Activated CD8-positive, alpha-beta memory T cell treated with anti-CD3 and anti-CD28 coated beads for 36 hours (primary cell): ENCODE results near the gene ADGRD2. TPM values are rescaled to one million over a fixed set of nuclear protein-coding genes. Genes with fewer than 3 reads are reported as not detected.

ENCODE experiments used
- CTCF ChIA-PET: fragments of 350-600 bp; sonication (Branson Sonifier 250); formaldehyde crosslinking; loops from one replicate; lab custom pipeline; 2021; ENCODE audit warnings: antibody characterized with exemption; lab: Charles Lee
- POLR2A ChIA-PET: fragments of 350-600 bp; sonication (Branson Sonifier 250); formaldehyde crosslinking; loops from one replicate; lab custom pipeline; 2021; ENCODE audit warnings: antibody characterized with exemption; lab: Charles Lee
- total RNA-seq, 2 experiments: library from RNA; stranded (reverse); gene quantifications; one replicate each; pipeline ENCODE4 v1.2.3, GENCODE V29; 2021

The ADGRD2 gene
- total RNA-seq, 2 experiments from 2014 or later = not detected

- POLR2A ChIA-PET = no interaction called here
- CTCF ChIA-PET = no interaction called here
These were observed 20.8 kb upstream of the ADGRD2 start for GRCh38 chr9:124429530-124429867.

GRCh38 chr9:124436320-124436719, 13.9 kb upstream of the ADGRD2 start:
- ChIA-PET POLR2A (no interaction called here), CTCF (interaction anchor here (0.6 to 0.7 kb wide), 3 partner anchors 50 to 251 kb away, joined by 3 to 4 read pairs (median 4); no protein-coding TSS in a partner anchor)

GRCh38 chr9:124437086-124437485, 13.2 kb upstream of the ADGRD2 start:
- ChIA-PET CTCF (interaction anchor here (0.7 kb wide), 1 partner anchor 125 kb away, joined by 5 read pairs; no protein-coding TSS in a partner anchor), POLR2A (no interaction called here)

GRCh38 chr9:124438091-124438490, 12.2 kb upstream of the ADGRD2 start:
- ChIA-PET CTCF (no interaction called here), POLR2A (no interaction called here)

GRCh38 chr9:124439086-124439485, 11.2 kb upstream of the ADGRD2 start:
- ChIA-PET POLR2A (no interaction called here), CTCF (no interaction called here)

DNA sequence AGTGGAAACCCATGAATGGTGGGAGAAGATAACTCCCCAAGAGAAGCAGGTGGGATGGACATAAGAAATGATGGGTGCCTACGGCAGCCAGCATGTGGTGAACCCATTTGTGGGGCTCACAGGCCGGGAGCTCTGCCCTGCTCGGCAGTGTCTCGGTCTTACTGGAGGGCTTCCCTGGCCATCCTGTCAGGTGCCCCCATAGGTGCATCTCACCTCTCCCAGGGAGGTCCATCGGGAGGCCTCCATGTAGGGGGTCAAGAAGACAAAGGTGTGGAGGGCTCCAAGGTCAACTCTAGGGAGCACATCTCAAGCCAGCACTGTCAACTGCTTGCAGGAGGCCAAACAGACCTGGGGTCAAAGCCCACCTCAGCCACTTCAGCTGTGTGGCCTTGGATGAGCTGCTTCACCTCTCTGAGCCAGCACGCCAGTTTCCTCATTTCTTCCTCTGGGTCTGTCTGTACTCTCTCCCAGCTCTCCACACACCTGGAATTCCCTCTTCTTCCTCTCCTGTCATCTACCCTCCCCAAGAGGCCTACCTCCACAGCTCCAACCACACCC, 10.5 kb upstream of the ADGRD2 start:
- CTCF ChIA-PET = no interaction called here
- POLR2A ChIA-PET = no interaction called here

DNA sequence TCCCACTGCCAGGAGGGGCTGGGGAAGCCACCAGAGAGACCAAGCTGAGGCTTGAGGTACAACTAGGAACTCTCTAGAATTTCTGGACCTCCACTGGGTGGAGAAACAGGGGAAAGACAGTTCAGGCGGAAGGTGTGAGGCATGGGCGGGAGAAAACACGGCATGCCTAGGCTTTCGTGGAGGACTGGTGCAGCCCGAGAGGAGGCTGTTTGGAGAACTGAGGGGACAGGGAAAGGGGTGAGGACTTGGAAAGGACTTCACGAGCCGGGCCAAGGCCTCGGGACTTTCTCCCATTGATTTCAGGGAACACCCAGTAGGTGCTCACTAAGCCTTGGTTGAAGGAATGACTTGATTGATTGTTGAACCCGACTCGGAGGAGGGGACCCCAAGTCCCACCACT, 9.5 kb upstream of the ADGRD2 start:
- CTCF ChIA-PET = interaction anchor here (0.7 kb wide), 1 partner anchor 1876 kb away, joined by 5 read pairs; no protein-coding TSS in a partner anchor

GRCh38 chr9:124441291-124441690, 9.0 kb upstream of the ADGRD2 start:
- ChIA-PET CTCF (interaction anchor here (0.7 kb wide), 2 partner anchors 1278 to 1875 kb away, joined by 4 to 5 read pairs; no protein-coding TSS in a partner anchor), POLR2A (no interaction called here)

More for the DNA sequence above, 9.5 kb upstream of the ADGRD2 start:
- POLR2A ChIA-PET = no interaction called here

DNA sequence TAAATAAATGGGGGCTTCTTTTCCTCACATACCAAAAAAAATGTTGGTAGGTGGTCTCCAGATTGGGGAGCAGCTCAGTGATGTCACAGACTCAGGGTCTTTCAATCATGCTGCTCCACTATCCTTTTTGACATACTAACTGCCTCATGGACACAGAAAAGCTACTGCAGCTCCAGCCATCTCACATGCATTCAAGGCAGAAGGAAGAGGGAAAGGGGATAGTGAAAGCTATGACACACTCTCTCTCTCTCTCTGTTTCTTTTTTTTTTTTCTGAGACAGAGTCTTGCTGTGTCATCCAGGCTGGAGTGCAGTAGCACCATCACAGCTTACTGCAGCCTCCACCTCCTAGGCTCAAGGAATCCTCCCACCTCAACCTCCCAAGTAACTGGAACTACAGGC, 7.9 kb upstream of the ADGRD2 start:
- POLR2A ChIA-PET = interaction anchor here (0.6 kb wide), 1 partner anchor 891 kb away, joined by 3 read pairs; no protein-coding TSS in a partner anchor
- CTCF ChIA-PET = no interaction called here

GRCh38 chr9:124442826-124443225, 7.4 kb upstream of the ADGRD2 start:
- CTCF ChIA-PET = interaction anchor here (0.8 kb wide), 1 partner anchor 1641 kb away, joined by 3 read pairs; no protein-coding TSS in a partner anchor
- POLR2A ChIA-PET = no interaction called here

DNA sequence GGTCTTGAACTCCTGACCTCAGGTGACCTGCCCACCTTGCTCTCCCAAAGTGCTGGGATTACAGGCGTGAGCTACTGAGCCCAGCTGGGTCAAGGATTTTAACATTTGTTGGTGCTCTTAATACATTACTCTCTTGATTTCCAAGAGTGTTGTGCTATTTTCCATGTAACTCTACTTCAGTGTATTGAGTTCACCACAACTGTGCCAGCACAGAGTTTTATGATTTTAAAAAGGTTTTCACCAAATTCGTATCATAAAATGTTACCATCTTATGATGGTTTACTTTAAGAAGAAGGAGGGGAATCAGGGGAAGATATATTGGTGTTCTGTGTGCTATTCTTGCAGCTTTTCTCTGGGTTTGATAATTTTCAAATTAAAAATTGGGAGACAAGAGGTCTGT, 6.6 kb upstream of the ADGRD2 start:
- CTCF ChIA-PET = interaction anchor here (0.6 to 0.8 kb wide), 3 partner anchors 68 to 1976 kb away, joined by 3 to 4 read pairs (median 3); no protein-coding TSS in a partner anchor
- POLR2A ChIA-PET = no interaction called here

DNA sequence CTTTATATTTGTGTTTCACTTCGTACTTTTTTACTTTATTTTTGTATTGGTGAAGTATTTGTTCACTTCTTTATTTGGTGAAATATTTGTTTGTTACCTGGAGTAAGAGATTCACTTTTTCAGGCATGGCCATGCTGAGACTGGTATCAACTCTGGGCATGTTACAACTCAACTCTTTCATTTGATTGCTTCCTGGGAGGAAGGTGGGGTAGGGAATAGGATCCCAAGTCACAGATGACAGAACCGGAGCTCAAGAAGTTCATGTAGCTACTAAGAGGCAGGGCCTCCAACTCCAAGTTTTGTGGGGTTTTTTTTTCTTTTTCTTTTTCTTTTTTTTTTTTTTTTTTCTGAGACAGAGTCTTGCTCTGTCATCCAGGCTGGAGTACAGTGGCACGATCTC, 6.1 kb upstream of the ADGRD2 start:
- ChIA-PET POLR2A (interaction anchor here (0.7 kb wide), 1 partner anchor 14 kb away, joined by 7 read pairs; no protein-coding TSS in a partner anchor), CTCF (interaction anchor here (0.6 kb wide), 1 partner anchor 67 kb away, joined by 4 read pairs; no protein-coding TSS in a partner anchor)

- POLR2A ChIA-PET = no interaction called here
- CTCF ChIA-PET = no interaction called here
These were observed 3.0 kb upstream of the ADGRD2 start for GRCh38 chr9:124447297-124447661.

DNA sequence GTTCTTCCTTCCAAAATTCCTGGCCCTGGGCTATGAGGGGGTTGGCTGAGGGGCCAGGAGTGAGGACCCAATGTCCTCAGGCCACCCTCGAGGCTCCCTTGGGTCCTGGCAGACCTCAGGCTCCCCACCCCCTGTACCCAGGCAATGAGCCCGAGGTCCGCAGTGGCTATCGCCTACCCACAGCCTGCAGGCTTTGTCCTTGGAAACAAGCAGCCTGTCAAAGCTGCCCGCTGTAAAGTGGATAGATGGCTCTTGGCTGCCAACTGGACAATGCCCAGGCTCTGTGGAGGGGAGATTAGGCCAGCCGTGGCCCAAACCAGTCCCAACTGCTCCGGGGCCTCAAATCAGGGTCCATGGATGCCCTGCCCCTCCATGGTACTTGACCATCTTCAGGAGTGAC, 2.2 kb upstream of the ADGRD2 start:
- CTCF ChIA-PET = interaction anchor here (0.7 kb wide), 1 partner anchor 28 kb away, joined by 3 read pairs; no protein-coding TSS in a partner anchor
- POLR2A ChIA-PET = no interaction called here

DNA sequence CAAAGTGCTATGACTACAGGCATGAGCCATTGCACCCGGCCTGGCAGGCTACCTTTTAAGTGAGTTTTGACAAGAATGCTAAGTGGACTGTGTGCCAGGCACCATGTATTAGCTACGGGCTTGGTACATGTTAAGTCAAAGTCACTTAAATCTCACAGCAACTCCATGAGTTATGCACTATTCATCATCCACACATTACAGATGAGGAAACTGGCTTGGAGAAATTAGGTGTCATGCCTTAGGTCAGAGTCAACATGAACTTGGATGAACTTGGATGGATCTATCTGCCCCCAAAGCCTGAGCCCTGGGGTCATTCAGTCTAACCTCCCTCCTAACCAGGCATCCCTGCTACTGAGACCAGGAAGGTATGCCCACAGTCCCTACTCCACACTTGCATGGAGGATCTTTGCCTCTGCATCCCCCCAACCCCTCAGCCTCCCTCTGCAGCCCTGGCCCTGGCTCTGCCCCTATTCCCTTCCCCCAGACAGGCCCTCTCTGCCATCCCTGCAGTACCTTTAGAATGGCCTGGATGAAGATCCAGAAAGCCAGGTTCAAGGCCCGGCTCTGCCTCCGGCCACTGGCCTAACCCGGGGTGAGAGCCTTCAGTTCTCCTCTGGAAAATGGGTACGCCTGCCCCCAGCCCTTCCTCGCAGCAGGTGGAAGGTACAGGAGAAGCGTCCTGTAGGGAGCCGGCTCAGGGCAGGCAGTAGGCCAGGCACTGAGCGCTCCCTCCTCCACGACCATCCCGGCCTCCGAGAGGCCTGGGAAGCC, 685 bp upstream of the ADGRD2 start:
- POLR2A ChIA-PET = no interaction called here
- CTCF ChIA-PET = interaction anchor here (0.6 kb wide), 1 partner anchor 30 kb away, joined by 3 read pairs; no protein-coding TSS in a partner anchor

- ChIA-PET CTCF (no interaction called here), POLR2A (no interaction called here)
These were observed 845 bp downstream of the ADGRD2 start for GRCh38 chr9:124450931-124451661.

DNA sequence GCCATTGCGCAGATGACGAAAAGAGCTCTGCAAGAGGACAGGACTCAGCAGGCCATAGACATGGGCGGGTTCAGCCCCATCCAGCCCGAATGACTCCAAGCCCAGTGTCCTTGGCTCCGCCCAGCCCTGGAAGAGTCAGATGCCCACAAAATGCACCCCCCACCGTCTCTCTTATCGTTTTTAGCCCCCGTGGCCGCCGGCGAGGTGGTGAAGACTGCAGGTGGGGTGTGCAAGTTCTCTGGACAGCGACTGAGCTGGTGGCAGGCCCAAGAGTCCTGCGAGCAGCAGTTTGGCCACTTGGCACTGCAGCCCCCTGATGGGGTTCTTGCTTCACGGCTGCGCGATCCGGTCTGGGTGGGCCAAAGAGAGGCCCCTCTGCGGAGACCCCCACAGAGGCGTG, 2.1 kb downstream of the ADGRD2 start:
- CTCF ChIA-PET = no interaction called here

GRCh38 chr9:124452841-124453585, 2.8 kb downstream of the ADGRD2 start:
- POLR2A ChIA-PET = no interaction called here
- CTCF ChIA-PET = no interaction called here

More for the DNA sequence above, 2.1 kb downstream of the ADGRD2 start:
- POLR2A ChIA-PET = no interaction called here

GRCh38 chr9:124453586-124454191, 3.4 kb downstream of the ADGRD2 start:
- POLR2A ChIA-PET = no interaction called here
- CTCF ChIA-PET = no interaction called here
